Activated CD8-positive, alpha-beta memory T cell treated with anti-CD3 and anti-CD28 coated beads, Interleukin-2, amount 10 ng/mL, durations not matched to agents 7 days and 5 days (primary cell): ENCODE measurements around the gene DNAJB8. TPM values are rescaled to one million over a fixed set of nuclear protein-coding genes. Genes with fewer than 3 reads are reported as not detected.

Experiments used
- ATAC-seq: fragments of 150-1000 bp; cut with Tn5 transposase; one replicate; pipeline ENCODE4 v1.10.0; 2021; ENCODE audit warnings: moderate library complexity
- CTCF ChIA-PET: fragments of 350-600 bp; sonication (Branson Sonifier 250); formaldehyde crosslinking; loops from one replicate; lab custom pipeline; 2021; ENCODE audit warnings: antibody characterized with exemption; lab: Charles Lee
- DNase-seq: peaks from one replicate; pipeline ENCODE4 v3.0.0-alpha.2; 2020
- H3K27ac Mint-ChIP-seq: one replicate; pipeline ENCODE4 v1.8.0; 2021; ENCODE audit warnings: mild to moderate bottlenecking, mixed read lengths
- H3K27me3 Mint-ChIP-seq: one replicate; pipeline ENCODE4 v1.8.0; 2021; ENCODE audit warnings: mixed read lengths
- H3K36me3 Mint-ChIP-seq: one replicate; pipeline ENCODE4 v1.8.0; 2021; ENCODE audit warnings: mild to moderate bottlenecking, mixed read lengths
- H3K4me1 Mint-ChIP-seq: one replicate; pipeline ENCODE4 v1.8.0; 2021; ENCODE audit warnings: mixed read lengths
- H3K4me3 Mint-ChIP-seq: one replicate; pipeline ENCODE4 v1.8.0; 2021; ENCODE audit warnings: mild to moderate bottlenecking, moderate library complexity, mixed read lengths
- H3K9me3 Mint-ChIP-seq: one replicate; pipeline ENCODE4 v1.8.0; 2022; ENCODE audit warnings: low read depth, mixed read lengths
- total RNA-seq, 2 experiments: library from RNA; stranded (reverse); gene quantifications; one replicate each; pipeline ENCODE4 v1.2.3, GENCODE V29; 2021

The DNAJB8 gene
- total RNA-seq, 2 experiments from 2014 or later, result not detected

DNA sequence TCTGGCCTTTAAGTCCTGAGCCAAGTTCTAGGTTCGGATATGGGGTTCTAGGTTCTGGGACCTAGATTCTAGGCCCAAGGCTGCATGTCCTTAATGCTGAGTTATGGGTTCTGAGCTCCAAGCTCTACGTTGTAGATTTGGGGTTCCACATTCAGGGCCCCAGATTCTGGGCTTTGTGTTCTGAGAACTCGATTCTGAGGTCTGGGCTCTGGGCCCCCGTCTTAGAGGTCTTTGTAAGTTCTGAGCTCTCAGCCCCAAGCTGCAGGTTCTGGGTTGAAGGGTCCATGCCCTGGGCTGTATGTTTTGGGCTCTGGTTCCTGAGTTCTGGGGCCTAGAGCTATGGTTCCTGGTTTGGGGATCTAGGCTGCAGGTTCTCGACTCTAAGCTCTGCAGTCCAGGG lies 10.0 kb upstream of the DNAJB8 start:
- CTCF ChIA-PET, result no interaction called here
- Mint-ChIP-seq H3K27me3 (peaks cover 35% of the 10 kb centered on the region), H3K27ac (no peak overlapping the region), H3K4me3 (no peak overlapping the region), H3K4me1 (no peaks in the 10 kb centered on the region), H3K36me3 (no peaks in the 10 kb centered on the region), H3K9me3 (no peaks in the 10 kb centered on the region)
- no peak for ATAC-seq
- DNase-seq, result no peak

GRCh38 chr3:128475355-128475754 lies 8.7 kb upstream of the DNAJB8 start:
- peaks cover 33% of the 10 kb centered on the region for H3K27me3 Mint-ChIP-seq
- H3K36me3 Mint-ChIP-seq, result no peaks in the 10 kb centered on the region
- no peak overlapping the region for H3K27ac Mint-ChIP-seq
- ATAC-seq, result no peak
- no peak overlapping the region for H3K4me3 Mint-ChIP-seq
- no peaks in the 10 kb centered on the region for H3K9me3 Mint-ChIP-seq
- CTCF ChIA-PET, result interaction anchor here (0.7 kb wide), 1 partner anchor 36 kb away, joined by 3 read pairs; no protein-coding TSS in a partner anchor
- H3K4me1 Mint-ChIP-seq, result no peaks in the 10 kb centered on the region
- no peak for DNase-seq

- Mint-ChIP-seq H3K27me3 (peaks cover 24% of the 10 kb centered on the region), H3K4me1 (no peaks in the 10 kb centered on the region), H3K36me3 (no peaks in the 10 kb centered on the region), H3K4me3 (no peak overlapping the region), H3K9me3 (no peaks in the 10 kb centered on the region), H3K27ac (no peak overlapping the region)
- CTCF ChIA-PET, result interaction anchor here (1.2 kb wide), 1 partner anchor 24 kb away, joined by 4 read pairs; no protein-coding TSS in a partner anchor
- DNase-seq (no peak), ATAC-seq (no peak)
These were observed 7.0 kb upstream of the DNAJB8 start for GRCh38 chr3:128473737-128474136.

GRCh38 chr3:128473180-128473519 lies 6.5 kb upstream of the DNAJB8 start:
- Mint-ChIP-seq H3K27me3 (peaks cover 18% of the 10 kb centered on the region), H3K9me3 (no peaks in the 10 kb centered on the region), H3K36me3 (no peaks in the 10 kb centered on the region), H3K27ac (no peak overlapping the region), H3K4me3 (no peak overlapping the region), H3K4me1 (no peaks in the 10 kb centered on the region)
- DNase-seq, result no peak
- CTCF ChIA-PET, result interaction anchor here (1.2 kb wide), 1 partner anchor 24 kb away, joined by 4 read pairs; no protein-coding TSS in a partner anchor
- ATAC-seq, result no peak

DNA sequence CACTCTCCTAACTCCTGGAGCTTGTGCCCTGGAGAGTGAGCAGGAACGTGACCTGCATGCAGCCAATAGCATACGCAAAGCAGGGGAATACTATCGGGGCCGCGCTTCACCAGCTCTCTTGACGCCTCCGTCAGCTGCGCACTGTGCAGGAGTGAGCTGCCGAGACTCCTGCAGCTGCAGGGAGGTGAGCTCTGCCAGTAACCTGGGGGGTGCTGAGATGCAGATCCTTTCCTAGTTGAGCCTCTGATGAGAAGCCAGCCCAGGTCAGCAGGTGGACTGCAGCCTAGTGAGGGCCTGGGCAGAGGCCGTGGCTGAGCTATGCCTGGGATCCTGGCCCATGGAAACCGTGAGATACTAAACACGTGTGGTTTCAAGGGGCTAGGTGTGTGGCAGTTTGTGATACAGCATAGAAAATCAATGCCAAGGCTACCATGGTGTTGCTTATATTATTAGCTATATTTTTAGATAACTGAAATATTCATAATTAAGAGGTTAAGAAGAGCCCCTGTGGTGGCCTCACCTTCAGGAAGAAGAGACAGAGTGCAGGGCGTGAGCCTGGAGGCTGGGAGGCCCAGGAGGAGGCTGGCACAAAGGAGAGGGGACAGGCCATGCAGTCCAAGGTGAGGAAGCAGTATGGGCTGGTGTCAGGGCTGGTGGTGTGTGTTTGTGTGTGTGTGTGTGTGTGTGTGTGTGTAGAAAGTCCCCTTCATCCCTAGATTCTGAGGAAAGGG lies 5.9 kb upstream of the DNAJB8 start:
- ATAC-seq, result no peak
- DNase-seq, result no peak
- no peak overlapping the region for H3K27ac Mint-ChIP-seq
- H3K9me3 Mint-ChIP-seq, result no peaks in the 10 kb centered on the region
- no peaks in the 10 kb centered on the region for H3K36me3 Mint-ChIP-seq
- CTCF ChIA-PET, result no interaction called here
- H3K4me1 Mint-ChIP-seq, result no peaks in the 10 kb centered on the region
- peaks cover 16% of the 10 kb centered on the region for H3K27me3 Mint-ChIP-seq
- no peak overlapping the region for H3K4me3 Mint-ChIP-seq

- H3K27ac Mint-ChIP-seq, result no peak overlapping the region
- no peaks in the 10 kb centered on the region for H3K36me3 Mint-ChIP-seq
- DNase-seq (no peak), ATAC-seq (no peak)
- peaks cover 7% of the 10 kb centered on the region for H3K4me1 Mint-ChIP-seq
- no peak overlapping the region for H3K4me3 Mint-ChIP-seq
- peaks cover 16% of the 10 kb centered on the region for H3K27me3 Mint-ChIP-seq
- H3K9me3 Mint-ChIP-seq, result no peaks in the 10 kb centered on the region
- CTCF ChIA-PET, result no interaction called here
These were observed 5.0 kb upstream of the DNAJB8 start for GRCh38 chr3:128471720-128472119.

DNA sequence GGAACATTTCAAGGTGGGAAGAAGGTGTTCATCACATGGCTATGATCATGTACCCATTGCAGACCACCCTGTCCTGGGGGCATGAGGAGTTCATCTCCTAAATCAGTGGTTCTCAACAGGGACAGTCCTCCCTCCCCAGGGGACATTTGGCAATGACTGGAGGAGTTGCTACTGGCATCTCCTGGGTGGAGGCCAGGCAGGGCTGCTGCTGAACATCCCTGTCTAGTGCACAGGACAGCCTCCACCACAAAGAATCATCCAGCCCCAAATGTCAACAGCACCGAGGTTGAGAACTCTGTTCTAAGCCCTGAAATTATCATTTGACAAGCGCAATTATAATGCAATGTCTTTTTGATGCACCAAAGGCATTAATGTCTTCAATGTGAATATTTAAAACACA lies 4.4 kb upstream of the DNAJB8 start:
- peaks cover 16% of the 10 kb centered on the region for H3K27me3 Mint-ChIP-seq

GRCh38 chr3:128470134-128470899 lies 3.6 kb upstream of the DNAJB8 start:
- no peaks in the 10 kb centered on the region for H3K36me3 Mint-ChIP-seq
- H3K9me3 Mint-ChIP-seq, result no peaks in the 10 kb centered on the region
- no peak overlapping the region for H3K4me3 Mint-ChIP-seq
- DNase-seq (no peak), ATAC-seq (no peak)
- H3K27ac Mint-ChIP-seq, result no peak overlapping the region
- peaks cover 7% of the 10 kb centered on the region for H3K4me1 Mint-ChIP-seq
- CTCF ChIA-PET, result no interaction called here
- H3K27me3 Mint-ChIP-seq, result peaks cover 20% of the 10 kb centered on the region

More for the DNA sequence above, 4.4 kb upstream of the DNAJB8 start:
- DNase-seq (no peak), ATAC-seq (no peak)
- H3K9me3 Mint-ChIP-seq, result no peaks in the 10 kb centered on the region
- no peak overlapping the region for H3K4me3 Mint-ChIP-seq
- CTCF ChIA-PET, result no interaction called here
- H3K4me1 Mint-ChIP-seq, result peaks cover 7% of the 10 kb centered on the region
- H3K27ac Mint-ChIP-seq, result no peak overlapping the region
- H3K36me3 Mint-ChIP-seq, result no peaks in the 10 kb centered on the region

- DNase-seq, result no peak
- H3K36me3 Mint-ChIP-seq, result no peaks in the 10 kb centered on the region
- CTCF ChIA-PET, result interaction anchor here (1.4 kb wide), 1 partner anchor 43 kb away, joined by 3 read pairs; no protein-coding TSS in a partner anchor
- no peak overlapping the region for H3K4me3 Mint-ChIP-seq
- no peaks in the 10 kb centered on the region for H3K9me3 Mint-ChIP-seq
- ATAC-seq, result no peak
- H3K27ac Mint-ChIP-seq, result no peak overlapping the region
- peaks cover 7% of the 10 kb centered on the region for H3K4me1 Mint-ChIP-seq
- H3K27me3 Mint-ChIP-seq, result peaks cover 20% of the 10 kb centered on the region
These were observed 2.9 kb upstream of the DNAJB8 start for GRCh38 chr3:128469556-128469955.

- ATAC-seq, result no peak
- H3K4me1 Mint-ChIP-seq, result peaks cover 7% of the 10 kb centered on the region
- DNase-seq, result no peak
- no peak overlapping the region for H3K27ac Mint-ChIP-seq
- H3K27me3 Mint-ChIP-seq, result peaks cover 19% of the 10 kb centered on the region
- CTCF ChIA-PET, result interaction anchor here (1.4 kb wide), 1 partner anchor 42 kb away, joined by 3 read pairs; no protein-coding TSS in a partner anchor
- H3K4me3 Mint-ChIP-seq, result no peak overlapping the region
- no peaks in the 10 kb centered on the region for H3K9me3 Mint-ChIP-seq
- no peaks in the 10 kb centered on the region for H3K36me3 Mint-ChIP-seq
These were observed 2.3 kb upstream of the DNAJB8 start for GRCh38 chr3:128468791-128469527.

DNA sequence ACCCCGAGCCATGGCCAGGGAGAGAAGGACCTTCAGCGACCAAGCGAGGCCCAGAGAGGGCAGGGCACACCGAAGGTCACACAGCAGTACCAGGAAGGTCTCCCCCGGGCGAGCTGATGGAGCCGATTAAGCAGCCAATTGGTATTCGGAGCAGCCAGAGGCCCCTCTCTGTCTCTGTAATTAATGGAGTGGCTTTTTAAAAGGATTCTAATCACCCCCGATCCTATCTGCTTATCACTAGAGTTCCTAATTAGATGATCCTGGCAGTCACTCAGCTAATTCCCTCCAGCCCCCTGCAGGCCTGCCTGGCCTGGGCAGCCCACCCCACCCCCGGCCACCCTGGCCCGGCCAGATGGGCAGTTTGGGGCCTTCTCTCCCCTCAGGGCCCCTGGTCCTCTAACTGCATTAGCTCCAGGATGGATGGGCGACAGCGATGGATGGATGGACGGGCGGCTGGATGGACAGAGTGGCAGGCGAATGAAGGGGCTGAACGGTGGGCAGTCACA lies 1.6 kb upstream of the DNAJB8 start:
- Mint-ChIP-seq H3K4me1 (peaks cover 7% of the 10 kb centered on the region), H3K27ac (no peak overlapping the region), H3K36me3 (no peaks in the 10 kb centered on the region), H3K4me3 (no peak overlapping the region), H3K9me3 (no peaks in the 10 kb centered on the region), H3K27me3 (peaks cover 16% of the 10 kb centered on the region)
- ATAC-seq (no peak), DNase-seq (no peak)
- CTCF ChIA-PET, result interaction anchor here (1.4 kb wide), 1 partner anchor 41 kb away, joined by 3 read pairs; no protein-coding TSS in a partner anchor

- ATAC-seq, result no peak
- CTCF ChIA-PET, result no interaction called here
- no peaks in the 10 kb centered on the region for H3K9me3 Mint-ChIP-seq
- H3K27ac Mint-ChIP-seq, result no peak overlapping the region
- H3K4me3 Mint-ChIP-seq, result no peak overlapping the region
- peaks cover 7% of the 10 kb centered on the region for H3K27me3 Mint-ChIP-seq
- no peak for DNase-seq
- no peaks in the 10 kb centered on the region for H3K36me3 Mint-ChIP-seq
- H3K4me1 Mint-ChIP-seq, result peaks cover 7% of the 10 kb centered on the region
These were observed 2.0 kb downstream of the DNAJB8 start for GRCh38 chr3:128464702-128465101.

DNA sequence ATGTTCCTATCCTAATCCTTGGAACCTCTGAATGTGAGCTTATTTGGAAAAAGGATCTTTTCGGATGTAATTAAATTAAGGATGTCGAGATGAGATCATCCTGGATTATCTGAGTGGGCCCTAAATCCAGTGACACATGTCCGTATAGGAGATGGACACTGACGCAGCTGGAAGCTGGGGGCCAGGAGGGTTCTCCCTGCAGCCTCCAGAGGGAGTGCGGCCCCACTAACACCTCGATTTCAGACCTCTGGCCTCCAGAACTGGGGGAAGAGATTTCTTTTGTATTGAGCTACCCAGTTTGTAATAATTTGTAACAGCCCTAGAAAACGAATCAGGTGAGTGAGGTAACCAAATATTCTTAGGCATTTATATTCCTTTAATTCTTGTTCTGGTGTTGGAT lies 2.5 kb downstream of the DNAJB8 start:
- Mint-ChIP-seq H3K4me3 (no peak overlapping the region), H3K27me3 (peaks cover 7% of the 10 kb centered on the region), H3K36me3 (no peaks in the 10 kb centered on the region), H3K4me1 (peaks cover 7% of the 10 kb centered on the region), H3K27ac (no peak overlapping the region), H3K9me3 (no peaks in the 10 kb centered on the region)
- ATAC-seq, result no peak
- CTCF ChIA-PET, result interaction anchor here (1.3 kb wide), 1 partner anchor 38 kb away, joined by 5 read pairs; no protein-coding TSS in a partner anchor
- DNase-seq, result no peak
